RWPE2 (cell line): ENCODE data around the gene TAMALIN.
"Not testable (repeated sequence)": the region's sequence is repeated elsewhere in the genome, so short reads cannot be mapped to it uniquely, and the experiment has no call there.

Experiments
- ATAC-seq: fragments of 200-7000 bp; cut with Tn5 transposase; 3 replicates; pipeline ENCODE4 v1.9.1; 2021; ENCODE audit warnings: low read depth
- DNase-seq: peaks from one replicate; pipeline ENCODE4 v3.0.0-alpha.2; 2020; ENCODE audit warnings: low spot score
- H3K27ac ChIP-seq: fragments of 450-650 bp; 2 replicates; pipeline ENCODE4 v1.5.1; 2017; ENCODE audit warnings: mild to moderate bottlenecking; ENCODE audit not compliant: poor library complexity, severe bottlenecking
- H3K27me3 ChIP-seq: fragments of 250-450 bp; sonication (Bioruptor Pico); 2 replicates; pipeline ENCODE4 v1.5.1; 2021; ENCODE audit warnings: mild to moderate bottlenecking, moderate library complexity; ENCODE audit not compliant: insufficient read depth, poor library complexity, severe bottlenecking
- H3K36me3 ChIP-seq: fragments of 250-450 bp; sonication (Bioruptor Pico); 2 replicates; pipeline ENCODE4 v1.5.1; 2020; ENCODE audit warnings: low read depth, mild to moderate bottlenecking, moderate library complexity
- H3K4me1 ChIP-seq: fragments of 250-450 bp; sonication (Bioruptor Pico); 2 replicates; pipeline ENCODE4 v1.5.1; 2021; ENCODE audit warnings: mild to moderate bottlenecking, moderate library complexity; ENCODE audit not compliant: insufficient read depth, poor library complexity, severe bottlenecking
- H3K4me3 ChIP-seq: fragments of 250-450 bp; sonication (Bioruptor Pico); 2 replicates; pipeline ENCODE4 v1.5.1; 2021; ENCODE audit warnings: mild to moderate bottlenecking, moderate library complexity; ENCODE audit not compliant: severe bottlenecking
- H3K9me3 ChIP-seq: fragments of 250-450 bp; sonication (Bioruptor Pico); 2 replicates; pipeline ENCODE4 v1.5.1; 2021; ENCODE audit warnings: mild to moderate bottlenecking, moderate library complexity; ENCODE audit not compliant: severe bottlenecking
- CTCF ChIP-seq: fragments of 450-650 bp; IDR thresholded peaks from one replicate; pipeline ENCODE4 v1.5.1; 2017; ENCODE audit warnings: mild to moderate bottlenecking, moderate library complexity; ENCODE audit not compliant: poor library complexity, severe bottlenecking

Gene TAMALIN

GRCh38 chr12:51973560-51973959 lies 33.2 kb upstream of the TAMALIN start:
- DNase-seq: no peak
- Histone ChIP-seq H3K9me3 (no peaks in the 10 kb centered on the region), H3K27ac (no peak overlapping the region), H3K36me3 (peaks cover 23% of the 10 kb centered on the region), H3K4me1 (peaks cover 35% of the 10 kb centered on the region), H3K27me3 (no peaks in the 10 kb centered on the region), H3K4me3 (no peak overlapping the region)
- ATAC-seq: no peak
- no peak for TF ChIP-seq CTCF

- no peak overlapping the region for H3K4me3 ChIP-seq
- H3K27ac ChIP-seq: no peak overlapping the region
- DNase-seq (no peak), ATAC-seq (no peak)
- H3K4me1 ChIP-seq: peaks cover 35% of the 10 kb centered on the region
- H3K9me3 ChIP-seq: no peaks in the 10 kb centered on the region
- no peaks in the 10 kb centered on the region for H3K27me3 ChIP-seq
- TF ChIP-seq CTCF: no peak
- H3K36me3 ChIP-seq: peaks cover 23% of the 10 kb centered on the region
Observed at GRCh38 chr12:51974646-51975045, 32.1 kb upstream of the TAMALIN start.

GRCh38 chr12:51975196-51975595 lies 31.6 kb upstream of the TAMALIN start:
- H3K27ac ChIP-seq: no peak overlapping the region
- no peaks in the 10 kb centered on the region for H3K27me3 ChIP-seq
- peaks cover 23% of the 10 kb centered on the region for H3K36me3 ChIP-seq
- DNase-seq (no peak), ATAC-seq (no peak)
- H3K4me1 ChIP-seq: peaks cover 33% of the 10 kb centered on the region
- no peaks in the 10 kb centered on the region for H3K9me3 ChIP-seq
- TF ChIP-seq CTCF: no peak
- no peak overlapping the region for H3K4me3 ChIP-seq

- Histone ChIP-seq H3K4me1 (peaks cover 19% of the 10 kb centered on the region), H3K27ac (no peak overlapping the region), H3K27me3 (no peaks in the 10 kb centered on the region), H3K36me3 (peaks cover 36% of the 10 kb centered on the region), H3K9me3 (no peaks in the 10 kb centered on the region), H3K4me3 (no peak overlapping the region)
- no peak for TF ChIP-seq CTCF
- no peak for ATAC-seq
- DNase-seq: no peak
Observed at GRCh38 chr12:51976376-51977160, 30.2 kb upstream of the TAMALIN start.

- no peak overlapping the region for H3K4me3 ChIP-seq
- H3K27ac ChIP-seq: no peak overlapping the region
- H3K36me3 ChIP-seq: peaks cover 42% of the 10 kb centered on the region
- H3K4me1 ChIP-seq: peaks cover 11% of the 10 kb centered on the region
- no peaks in the 10 kb centered on the region for H3K27me3 ChIP-seq
- ATAC-seq: no peak
- TF ChIP-seq CTCF: no peak
- no peaks in the 10 kb centered on the region for H3K9me3 ChIP-seq
- DNase-seq: no peak
Observed at GRCh38 chr12:51977320-51977753, 29.4 kb upstream of the TAMALIN start.

GRCh38 chr12:51979306-51979705 lies 27.4 kb upstream of the TAMALIN start:
- not testable (repeated sequence) for H3K9me3 ChIP-seq, H3K27ac ChIP-seq, DNase-seq, H3K27me3 ChIP-seq, ATAC-seq, H3K4me3 ChIP-seq, H3K4me1 ChIP-seq
- peaks cover 51% of the 10 kb centered on the region for H3K36me3 ChIP-seq
